ENCODE measurements around the gene CHST11.

DNA sequence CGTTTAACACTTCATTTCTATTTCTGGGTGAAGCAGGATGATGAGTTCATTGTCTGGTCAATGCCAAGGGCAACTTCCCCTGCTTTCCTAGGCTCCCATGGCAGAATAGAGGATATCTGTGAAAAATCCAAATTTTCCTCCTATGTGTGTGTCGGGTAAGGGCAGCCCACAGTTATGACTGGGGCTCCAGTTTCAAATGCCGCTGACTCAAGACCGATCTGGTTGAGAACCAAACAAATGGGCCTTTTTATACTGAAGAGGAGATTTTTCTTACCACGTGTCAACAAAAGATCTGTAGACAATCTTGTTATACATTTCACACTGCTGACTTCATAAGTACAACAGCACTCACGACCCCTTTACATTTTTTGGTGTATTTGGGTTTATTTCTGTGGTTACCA lies 120.8 kb downstream of the CHST11 start:
- TF ChIP-seq, protein P1, sequence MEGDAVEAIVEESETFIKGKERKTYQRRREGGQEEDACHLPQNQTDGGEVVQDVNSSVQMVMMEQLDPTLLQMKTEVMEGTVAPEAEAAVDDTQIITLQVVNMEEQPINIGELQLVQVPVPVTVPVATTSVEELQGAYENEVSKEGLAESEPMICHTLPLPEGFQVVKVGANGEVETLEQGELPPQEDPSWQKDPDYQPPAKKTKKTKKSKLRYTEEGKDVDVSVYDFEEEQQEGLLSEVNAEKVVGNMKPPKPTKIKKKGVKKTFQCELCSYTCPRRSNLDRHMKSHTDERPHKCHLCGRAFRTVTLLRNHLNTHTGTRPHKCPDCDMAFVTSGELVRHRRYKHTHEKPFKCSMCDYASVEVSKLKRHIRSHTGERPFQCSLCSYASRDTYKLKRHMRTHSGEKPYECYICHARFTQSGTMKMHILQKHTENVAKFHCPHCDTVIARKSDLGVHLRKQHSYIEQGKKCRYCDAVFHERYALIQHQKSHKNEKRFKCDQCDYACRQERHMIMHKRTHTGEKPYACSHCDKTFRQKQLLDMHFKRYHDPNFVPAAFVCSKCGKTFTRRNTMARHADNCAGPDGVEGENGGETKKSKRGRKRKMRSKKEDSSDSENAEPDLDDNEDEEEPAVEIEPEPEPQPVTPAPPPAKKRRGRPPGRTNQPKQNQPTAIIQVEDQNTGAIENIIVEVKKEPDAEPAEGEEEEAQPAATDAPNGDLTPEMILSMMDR (conservative IDR thresholded peaks at IDR 0.05 in 1 of 2, IDR thresholded peaks at IDR 0.05 in 1 of 2; ENCODE audit: extremely low read depth in 1 of 2, insufficient read depth in 1 of 2, low read depth in 1 of 2, low read length in 2 of 2), result no peak
- TF ChIP-seq EZH2 (IDR thresholded peaks at IDR 0.05; ENCODE audit: borderline replicate concordance, low read length), result no peak
